OCI-M2 (cell line): ENCODE data around the gene HEXD.
A peak's percentile ranks its signal among the peaks of the same experiment; 100 is the strongest.
"Not testable (repeated sequence)": the region's sequence is repeated elsewhere in the genome, so short reads cannot be mapped to it uniquely, and the experiment has no call there.

Source experiments
- DNase-seq: peaks from one replicate; lab custom pipeline; 2025; ENCODE audit not compliant: unreplicated experiment; lab: John Stamatoyannopoulos, UW

HEXD gene

DNA sequence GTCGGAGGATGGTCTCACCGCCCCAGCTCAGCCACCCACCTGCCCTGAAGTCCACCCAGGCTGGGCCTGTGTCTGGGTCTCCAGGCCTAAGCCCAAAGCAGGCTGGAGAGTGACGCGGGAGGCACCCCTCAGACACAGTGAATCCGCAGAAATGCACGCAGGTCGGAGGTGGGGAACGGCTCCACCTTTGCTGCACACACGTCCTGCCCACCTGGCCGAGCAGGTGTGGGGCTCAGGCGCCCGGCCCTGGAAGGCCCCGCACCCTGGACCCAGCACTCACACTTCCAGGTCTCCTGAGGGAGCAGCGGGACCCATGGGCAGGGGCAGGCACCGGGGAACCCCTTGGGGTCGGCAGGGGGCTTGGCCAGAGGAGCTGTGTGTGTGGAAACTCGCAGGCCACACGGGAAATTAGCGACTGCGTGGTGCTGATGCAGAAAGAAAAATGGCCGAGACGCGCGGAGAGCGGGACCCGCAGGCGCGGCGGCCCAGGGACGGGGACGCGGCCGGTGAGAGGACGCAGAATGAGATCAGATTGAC is 21.8 kb downstream of the HEXD start:
- DNase-seq = no peak

- DNase-seq = no peak
Measured at GRCh38 chr17:82440469-82440981, 22.4 kb downstream of the HEXD start.

GRCh38 chr17:82440991-82441627 is 23.0 kb downstream of the HEXD start:
- DNase-seq = no peak

- no peak for DNase-seq
Measured at GRCh38 chr17:82441691-82442487, 23.7 kb downstream of the HEXD start.

GRCh38 chr17:82442643-82443464 is 24.7 kb downstream of the HEXD start:
- no peak for DNase-seq

GRCh38 chr17:82443465-82444283 is 25.5 kb downstream of the HEXD start:
- no peak for DNase-seq

GRCh38 chr17:82444284-82444893 is 26.2 kb downstream of the HEXD start:
- no peak for DNase-seq

DNA sequence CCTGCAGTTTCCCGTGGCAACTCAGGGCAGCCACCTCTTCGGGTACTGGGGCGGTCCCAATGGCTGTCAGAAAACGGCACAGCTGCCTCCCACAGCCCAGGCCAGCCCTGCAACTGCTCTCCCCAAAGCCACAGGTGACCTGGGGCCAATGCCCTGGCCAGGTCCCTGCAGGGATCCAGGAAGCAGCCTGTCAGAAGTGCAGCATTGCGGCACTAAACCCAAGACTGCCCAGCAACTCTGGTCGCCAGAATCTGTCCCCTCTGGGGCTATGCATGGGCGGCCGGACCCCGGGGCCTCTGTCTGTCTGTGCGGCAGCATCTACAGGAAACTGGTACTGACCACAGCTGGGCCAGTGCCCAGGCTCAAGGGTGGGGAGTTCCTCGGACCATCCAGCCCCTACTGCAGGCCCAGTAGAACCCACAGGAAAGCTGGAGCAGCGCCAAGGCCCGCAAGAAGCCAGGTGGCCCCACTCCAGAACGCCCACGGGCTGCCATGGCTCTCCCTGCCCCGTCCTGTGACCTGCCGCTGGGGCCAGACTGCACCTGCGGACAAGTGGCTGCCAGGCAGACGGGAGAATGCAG is 26.9 kb downstream of the HEXD start:
- DNase-seq = no peak

DNA sequence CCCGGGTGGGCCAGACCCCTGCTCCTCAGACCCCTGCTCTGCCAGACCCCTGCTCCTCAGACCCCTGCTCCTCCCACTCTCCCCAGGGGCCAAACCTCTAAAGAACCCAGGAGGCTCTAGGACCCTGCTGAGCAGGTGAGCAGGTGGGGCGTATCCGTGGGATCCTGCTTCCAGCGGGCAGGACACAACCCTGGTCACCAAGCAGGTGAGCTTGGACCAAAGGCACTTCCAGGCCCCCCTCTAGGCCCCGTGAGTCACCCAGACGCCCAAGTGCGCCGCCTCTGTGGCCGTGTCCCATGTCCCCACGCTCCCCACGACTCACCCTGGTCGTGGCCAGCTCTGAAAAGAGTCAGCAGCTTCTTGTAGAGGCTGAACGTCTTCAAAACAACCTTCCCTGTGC is 27.4 kb downstream of the HEXD start:
- DNase-seq = no peak

DNA sequence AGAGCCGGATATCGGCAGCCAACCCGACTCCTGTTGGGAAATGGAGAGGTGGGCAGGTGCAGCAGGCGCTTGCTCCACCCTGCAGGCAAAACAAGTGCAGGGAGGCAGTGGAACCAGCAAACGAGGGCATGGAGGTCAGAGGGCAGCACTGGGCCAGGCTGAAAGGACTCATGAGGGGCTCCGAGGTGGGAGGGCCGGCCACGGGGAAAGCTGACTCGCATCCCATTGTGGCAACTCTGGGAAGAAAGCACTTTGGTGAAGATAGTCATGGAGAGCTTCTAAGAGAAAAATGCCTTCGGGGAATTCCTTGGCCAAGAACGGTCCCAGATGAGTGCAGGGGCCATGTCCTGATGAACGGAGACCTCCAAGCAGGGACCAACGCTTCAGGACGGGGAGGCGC is 28.0 kb downstream of the HEXD start:
- DNase-seq = no peak

DNA sequence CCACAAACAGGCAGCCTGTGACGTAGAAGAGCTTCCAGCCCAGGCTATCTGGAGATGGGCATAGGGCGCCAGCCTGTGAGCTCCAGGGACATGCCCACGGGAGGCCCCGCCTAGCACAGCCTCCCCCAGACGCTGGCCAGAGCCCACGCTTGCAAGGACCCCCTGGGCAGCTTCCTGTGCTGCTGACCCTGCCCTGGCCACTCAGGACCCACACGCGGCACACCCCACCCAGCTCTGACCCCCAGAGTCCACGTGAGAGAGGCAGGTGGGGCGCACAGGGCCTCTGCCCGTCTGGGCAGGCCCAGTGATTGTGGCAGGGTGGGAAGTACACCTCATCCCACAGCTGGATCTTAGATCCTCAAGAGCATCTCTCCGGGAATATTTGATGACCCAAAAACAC is 28.5 kb downstream of the HEXD start:
- DNase-seq = no peak

DNA sequence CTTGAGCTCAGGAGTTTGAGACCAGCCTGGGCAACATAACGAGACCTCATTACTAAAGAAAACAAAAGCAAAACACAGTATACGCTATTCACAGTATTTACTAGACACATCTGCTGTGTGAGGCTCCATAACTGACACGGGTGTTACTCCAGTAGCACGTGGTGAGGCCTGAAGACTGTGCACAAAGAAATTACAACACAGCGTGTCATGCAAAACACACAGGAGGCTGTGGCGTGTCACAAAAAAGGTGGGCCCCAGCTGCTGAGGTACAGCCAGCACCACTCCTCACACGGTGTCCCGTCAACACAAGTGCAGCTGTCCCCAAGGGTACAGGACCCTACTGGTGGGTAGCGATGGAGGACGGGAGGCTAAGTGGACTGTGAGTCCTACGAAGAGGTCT is 29.7 kb downstream of the HEXD start:
- DNase-seq = no peak

DNA sequence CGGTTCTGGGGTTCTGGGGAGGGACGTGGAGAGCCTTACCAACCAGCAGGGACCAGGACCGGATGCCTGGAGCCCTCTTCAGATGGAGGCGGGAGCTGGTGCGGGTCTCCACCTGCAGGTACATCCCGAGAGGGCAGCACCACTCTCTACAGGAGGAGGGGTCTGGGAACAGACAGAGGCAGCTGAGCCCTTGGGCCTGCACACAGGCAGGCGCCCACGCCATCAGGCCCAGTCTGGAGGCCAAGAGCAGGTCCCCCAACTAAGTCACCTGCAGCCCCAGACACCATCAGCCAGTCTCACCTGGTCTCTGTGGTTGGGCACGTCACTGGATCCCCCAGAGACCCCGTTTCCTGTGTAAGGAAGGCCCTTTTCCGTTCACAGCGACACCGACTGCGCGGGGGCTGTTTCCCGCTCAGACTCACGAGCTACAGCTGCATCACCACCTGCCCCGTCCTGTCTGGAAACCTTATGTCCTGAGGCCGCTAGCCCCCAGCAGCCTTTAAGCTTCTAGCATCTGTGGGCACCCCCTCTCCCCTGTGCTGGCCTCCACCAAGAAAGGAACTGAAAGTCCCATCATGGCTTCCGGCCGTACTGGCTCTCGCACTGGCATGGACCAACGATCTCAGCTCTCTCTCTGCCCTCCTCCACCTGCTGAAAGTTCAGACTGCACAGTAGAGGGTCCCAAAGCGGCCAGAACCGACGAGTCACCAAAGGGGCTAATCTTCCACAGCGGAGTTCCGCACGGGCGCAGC is 31.2 kb downstream of the HEXD start:
- no peak for DNase-seq

GRCh38 chr17:82449883-82450356 is 31.8 kb downstream of the HEXD start:
- DNase-seq = no peak

DNA sequence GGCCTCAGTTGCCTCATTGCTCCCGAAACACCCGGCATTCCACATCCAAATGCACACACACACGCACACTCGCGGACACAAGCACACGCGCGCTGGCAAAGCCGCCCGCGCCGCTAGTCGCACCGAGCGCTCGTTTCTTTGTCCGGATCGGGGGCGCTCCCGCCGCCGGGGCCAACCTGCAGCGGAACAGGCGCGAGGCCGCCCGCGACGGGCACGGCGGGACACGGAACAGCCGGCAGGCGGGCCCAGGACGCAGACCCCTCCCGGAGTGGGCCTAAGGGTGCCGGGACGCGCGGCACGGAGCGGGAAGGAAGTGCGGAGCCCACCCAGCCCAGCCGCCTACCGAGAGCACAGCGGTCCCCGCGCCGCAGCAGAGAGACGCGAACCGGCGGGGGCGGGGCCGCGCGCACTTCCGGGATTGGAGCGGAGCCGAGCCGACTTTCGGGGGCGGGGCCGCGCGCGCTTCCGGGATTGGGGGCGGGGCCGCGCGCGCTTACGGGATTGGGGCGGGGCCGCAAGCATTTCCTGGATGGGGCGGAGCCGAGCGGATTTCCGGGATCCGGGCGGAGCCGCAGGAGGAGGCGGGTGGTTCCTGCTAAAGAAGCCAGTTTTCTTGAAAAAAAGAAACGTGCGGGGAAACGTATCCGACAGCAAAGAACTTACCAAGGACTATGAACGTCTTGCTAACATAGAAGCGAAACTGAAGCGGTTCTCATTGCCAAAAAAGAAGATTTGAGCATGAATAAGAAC is 32.4 kb downstream of the HEXD start, which contains the start of gene CYBC1:
CYBC1 (minus strand) TSS at position 396 of the 750 bp plus-strand sequence. CDS start 1,498 bp downstream, outside the sequence.
- peak; percentile 53 for DNase-seq

GRCh38 chr17:82452162-82452561 is 34.0 kb downstream of the HEXD start:
- no peak for DNase-seq

- not testable (repeated sequence) for DNase-seq
Measured at GRCh38 chr17:82453151-82453550, 35.0 kb downstream of the HEXD start.

- not testable (repeated sequence) for DNase-seq
Measured at GRCh38 chr17:82453706-82454105, 35.6 kb downstream of the HEXD start.
